Activated CD4-positive, CD25-positive, alpha-beta regulatory T cell (primary cell): ENCODE data around the gene LEMD2.
A peak's percentile ranks its signal among the peaks of the same experiment; 100 is the strongest.

Experiments
- DNase-seq, 4 experiments: peaks; one replicate each; lab custom pipeline; 2025; lab: John Stamatoyannopoulos, UW

Gene LEMD2

GRCh38 chr6:33794910-33795623, 6.1 kb upstream of the LEMD2 start:
- DNase-seq, result no peak

- no peak for DNase-seq
These were observed 4.1 kb upstream of the LEMD2 start for GRCh38 chr6:33792981-33793380.

GRCh38 chr6:33791620-33792019, 2.7 kb upstream of the LEMD2 start:
- DNase-seq, result no peak

- no peak for DNase-seq
These were observed 2.0 kb upstream of the LEMD2 start for GRCh38 chr6:33790910-33791309.

- DNase-seq, result no peak
These were observed 1.4 kb upstream of the LEMD2 start for GRCh38 chr6:33790379-33790778.

- DNase-seq, result no peak
These were observed 593 bp upstream of the LEMD2 start for GRCh38 chr6:33789550-33789895.

- DNase-seq, result peak; percentile 16 to 43 (median 30)
These were observed 806 bp downstream of the LEMD2 start for GRCh38 chr6:33787954-33788693.

GRCh38 chr6:33787346-33787953, 1.5 kb downstream of the LEMD2 start:
- no peak for DNase-seq

- no peak for DNase-seq
These were observed 2.2 kb downstream of the LEMD2 start for GRCh38 chr6:33786736-33787135.

GRCh38 chr6:33785778-33786177, 3.2 kb downstream of the LEMD2 start:
- no peak for DNase-seq

- no peak for DNase-seq
These were observed 4.1 kb downstream of the LEMD2 start for GRCh38 chr6:33784787-33785186.

GRCh38 chr6:33783781-33784520, 5.0 kb downstream of the LEMD2 start:
- no peak for DNase-seq

GRCh38 chr6:33782561-33782960, 6.4 kb downstream of the LEMD2 start:
- no peak for DNase-seq

- no peak for DNase-seq
These were observed 7.6 kb downstream of the LEMD2 start for GRCh38 chr6:33781131-33781975.

- no peak for DNase-seq
These were observed 9.0 kb downstream of the LEMD2 start for GRCh38 chr6:33779895-33780294.

- DNase-seq, result no peak
These were observed 9.6 kb downstream of the LEMD2 start for GRCh38 chr6:33779290-33779689.

GRCh38 chr6:33778444-33779121, 10.3 kb downstream of the LEMD2 start:
- DNase-seq, result no peak

- no peak for DNase-seq
These were observed 11.2 kb downstream of the LEMD2 start for GRCh38 chr6:33777398-33778388.

GRCh38 chr6:33776764-33777163, 12.2 kb downstream of the LEMD2 start:
- DNase-seq, result no peak

GRCh38 chr6:33776186-33776585, 12.7 kb downstream of the LEMD2 start:
- DNase-seq, result no peak
